Stimulated activated CD4-positive, alpha-beta T cell treated with anti-CD3 and anti-CD28 coated beads, Interleukin-12 subunit alpha, Interleukin-12 subunit beta, amount 100 ng/mL, for 4 hours (primary cell): ENCODE data around the gene ARHGAP10.
"Not testable (repeated sequence)": the region's sequence is repeated elsewhere in the genome, so short reads cannot be mapped to it uniquely, and the experiment has no call there.

ENCODE experiments used
- DNase-seq: peaks from one replicate; pipeline ENCODE4 v3.0.0-alpha.2; 2020

Gene ARHGAP10

GRCh38 chr4:148074462-148074861, 342.6 kb downstream of the ARHGAP10 start:
- no peak for DNase-seq

GRCh38 chr4:148075438-148075837, 343.6 kb downstream of the ARHGAP10 start:
- DNase-seq = no peak

DNA sequence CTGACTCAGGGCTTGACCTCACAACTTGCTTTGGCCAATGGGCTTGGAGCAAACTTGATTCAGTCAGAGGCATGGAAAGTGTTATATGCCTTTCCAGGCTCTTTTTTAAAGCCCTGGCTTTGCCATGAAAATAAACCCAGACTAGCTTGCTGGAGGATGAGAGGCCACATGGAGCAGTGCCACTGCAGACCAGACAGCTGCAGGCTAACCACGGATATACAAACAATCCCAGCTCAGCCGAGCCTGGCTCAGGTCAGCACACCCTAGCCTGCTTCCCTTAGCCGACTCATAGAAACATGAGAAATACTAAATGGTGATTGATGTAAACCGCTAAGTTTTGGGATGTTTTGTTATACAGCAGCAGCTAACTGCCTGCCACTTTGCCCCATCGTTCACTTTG, 345.1 kb downstream of the ARHGAP10 start:
- no peak for DNase-seq

DNA sequence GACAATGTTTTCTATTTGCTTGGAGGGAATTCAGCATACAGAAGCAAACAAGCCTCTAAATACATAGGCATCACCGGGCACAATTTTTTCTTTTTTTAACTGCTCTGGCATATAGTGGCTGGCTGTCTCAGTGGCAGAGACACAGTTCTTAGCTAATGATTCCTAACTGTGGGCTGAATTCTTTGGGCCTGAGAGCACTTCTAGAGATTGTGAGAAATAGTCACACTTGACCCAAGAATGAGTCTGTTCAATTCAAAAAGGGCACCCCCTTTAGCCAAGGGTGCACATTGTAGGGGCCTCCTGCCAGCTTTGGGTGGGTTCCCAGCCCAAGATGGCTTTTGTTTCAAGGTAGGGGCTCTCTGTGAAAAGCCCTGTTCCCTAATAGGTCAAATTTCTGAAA, 345.7 kb downstream of the ARHGAP10 start:
- no peak for DNase-seq

DNA sequence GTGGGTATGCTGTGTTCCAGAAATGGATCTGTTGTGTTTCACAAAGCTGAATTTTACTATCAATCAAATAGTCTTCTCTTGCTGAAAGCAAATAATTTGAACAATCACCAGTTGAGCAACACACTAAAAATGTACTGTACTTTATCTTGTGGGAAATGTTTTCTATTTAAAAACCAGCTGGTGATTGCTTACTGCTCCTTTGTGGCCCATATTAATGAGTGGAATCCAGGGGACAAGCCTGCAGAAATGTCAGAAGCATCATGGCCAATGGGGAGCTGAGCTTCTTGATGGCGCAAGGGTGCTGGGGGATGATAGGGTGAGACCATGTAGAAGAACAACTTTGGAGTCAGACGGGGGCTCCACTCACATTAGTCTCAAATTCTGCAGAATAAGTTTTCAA, 346.2 kb downstream of the ARHGAP10 start:
- DNase-seq = no peak

GRCh38 chr4:148079961-148080360, 348.1 kb downstream of the ARHGAP10 start:
- DNase-seq = no peak

GRCh38 chr4:148081267-148081666, 349.4 kb downstream of the ARHGAP10 start:
- no peak for DNase-seq

DNA sequence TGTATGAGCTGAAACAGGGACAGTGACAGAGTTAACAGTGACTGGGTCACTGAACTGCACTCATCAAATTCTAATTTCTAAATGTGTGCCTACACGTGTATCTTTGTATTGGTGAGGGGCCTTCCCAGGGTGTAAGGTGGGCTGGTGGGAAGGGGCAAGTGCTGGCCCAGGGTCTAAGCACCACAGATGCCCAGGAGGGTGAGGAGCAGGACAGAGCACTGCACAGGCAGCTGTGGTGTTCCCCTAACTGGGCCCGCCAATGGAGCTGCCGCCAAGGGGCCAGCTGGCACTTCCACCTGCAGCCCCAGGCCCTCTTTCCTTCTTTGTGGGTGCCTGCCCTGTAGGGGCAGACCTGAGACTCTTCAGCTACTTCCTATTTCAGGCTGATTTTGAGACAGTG, 349.9 kb downstream of the ARHGAP10 start:
- no peak for DNase-seq

- DNase-seq = not testable (repeated sequence)
Observed at GRCh38 chr4:148083073-148083472, 351.2 kb downstream of the ARHGAP10 start.

DNA sequence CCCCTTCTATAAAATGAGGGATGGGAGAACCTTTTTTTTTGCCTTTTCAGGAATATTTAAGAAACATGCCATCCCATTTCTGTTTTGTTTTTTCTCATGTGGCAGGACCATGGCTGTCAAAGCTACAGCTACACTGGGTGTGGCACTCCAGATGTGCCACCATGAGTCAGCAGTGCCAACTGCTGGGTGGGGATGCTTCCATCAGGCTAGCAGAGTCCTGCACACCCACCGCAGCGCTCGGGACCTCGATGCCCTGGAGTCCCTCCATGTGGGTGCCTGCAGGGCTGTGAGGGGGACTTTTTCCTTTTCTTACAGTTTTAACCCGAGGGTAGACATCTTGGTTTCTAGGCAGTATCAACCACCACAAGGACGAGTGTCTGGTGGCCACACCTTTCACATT, 357.7 kb downstream of the ARHGAP10 start:
- DNase-seq = no peak

DNA sequence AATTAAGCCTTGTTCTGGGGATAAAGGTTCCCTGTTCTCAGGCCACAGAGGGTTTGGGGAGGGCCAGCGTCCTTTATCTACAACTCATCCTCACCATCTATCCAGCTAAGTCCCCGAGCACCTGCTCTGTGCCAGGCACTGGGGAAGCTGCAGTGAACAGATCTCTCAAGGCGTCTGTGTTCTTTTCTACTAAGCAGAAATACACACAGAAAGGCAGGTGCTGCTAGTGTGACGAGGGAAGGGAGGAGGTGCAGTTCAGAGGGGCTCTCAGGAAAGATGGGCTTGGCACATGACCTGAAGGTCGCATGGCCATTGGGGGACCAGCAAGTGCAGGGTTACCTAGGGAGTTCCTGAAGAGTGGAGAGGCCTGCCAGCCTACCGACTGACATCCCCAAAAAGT, 358.1 kb downstream of the ARHGAP10 start:
- no peak for DNase-seq

GRCh38 chr4:148090503-148091476, 358.9 kb downstream of the ARHGAP10 start:
- DNase-seq = no peak

- DNase-seq = no peak
Observed at GRCh38 chr4:148091896-148092295, 360.0 kb downstream of the ARHGAP10 start.

GRCh38 chr4:148092316-148093014, 360.6 kb downstream of the ARHGAP10 start:
- no peak for DNase-seq

DNA sequence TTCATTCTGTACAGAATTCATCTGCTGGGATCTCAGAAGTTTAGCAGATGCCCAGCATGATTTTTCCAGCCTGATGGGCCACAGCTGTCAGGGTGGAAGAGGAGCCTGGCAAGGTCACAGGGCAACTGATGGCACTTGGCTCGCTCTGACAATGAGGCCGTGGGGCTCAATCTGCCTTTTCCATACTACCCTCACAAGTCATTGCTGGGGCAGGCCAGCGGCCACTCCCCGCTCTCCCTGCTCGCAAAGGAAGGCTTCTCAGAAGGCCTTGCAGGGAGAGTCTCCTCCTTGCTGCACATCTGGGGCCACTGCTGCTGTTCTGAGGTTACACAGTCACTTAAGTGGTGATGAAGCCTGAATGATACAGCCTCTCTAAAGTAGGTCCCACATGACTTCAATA, 361.2 kb downstream of the ARHGAP10 start:
- DNase-seq = no peak

DNA sequence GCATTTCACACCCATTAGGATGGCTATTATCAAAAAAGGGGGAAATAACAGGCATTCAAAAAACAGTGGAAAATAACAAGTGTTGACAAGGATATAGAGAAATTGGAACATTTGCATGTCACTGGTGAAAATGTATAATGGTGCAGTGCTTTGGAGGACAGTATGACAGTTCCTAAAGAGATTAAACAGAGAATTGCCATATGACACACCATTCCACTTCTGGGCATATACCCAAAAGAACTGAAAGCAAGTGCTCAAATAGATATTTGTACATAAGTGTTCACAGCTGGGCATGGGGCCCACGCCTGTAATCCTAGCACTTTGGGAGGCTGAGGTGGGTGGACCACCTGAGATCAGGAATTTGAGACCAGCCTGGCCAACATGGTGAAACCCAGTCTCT, 362.3 kb downstream of the ARHGAP10 start:
- DNase-seq = no peak

DNA sequence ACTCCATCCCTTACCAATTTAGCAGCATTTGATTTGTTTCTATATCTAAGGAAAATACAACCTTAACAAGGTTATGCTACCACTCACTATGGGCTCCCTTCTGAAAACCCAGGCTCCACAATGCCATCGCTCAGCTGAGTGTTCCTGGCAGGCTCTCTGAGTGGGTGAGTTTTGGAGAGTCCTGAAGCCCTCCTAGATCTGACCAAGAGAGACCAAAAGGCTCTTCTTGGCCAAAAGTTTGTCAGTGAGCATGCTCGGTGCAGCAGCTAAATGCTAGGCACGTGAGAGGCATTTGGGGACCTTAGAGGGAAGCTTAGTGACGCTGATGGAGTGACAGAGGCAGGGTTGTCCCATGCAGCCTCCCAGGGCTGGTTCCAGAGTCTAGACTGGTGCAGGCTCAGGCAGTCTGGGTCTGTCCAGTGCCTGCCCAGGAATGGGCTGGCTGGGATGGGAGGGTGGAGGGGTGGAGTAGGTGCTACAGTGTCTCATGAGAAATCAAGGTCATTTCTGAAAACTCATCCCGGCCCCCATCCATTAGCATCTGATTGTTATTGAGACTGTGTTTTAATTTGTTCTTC, 363.5 kb downstream of the ARHGAP10 start:
- no peak for DNase-seq

- no peak for DNase-seq
Observed at GRCh38 chr4:148097801-148098200, 365.9 kb downstream of the ARHGAP10 start.

DNA sequence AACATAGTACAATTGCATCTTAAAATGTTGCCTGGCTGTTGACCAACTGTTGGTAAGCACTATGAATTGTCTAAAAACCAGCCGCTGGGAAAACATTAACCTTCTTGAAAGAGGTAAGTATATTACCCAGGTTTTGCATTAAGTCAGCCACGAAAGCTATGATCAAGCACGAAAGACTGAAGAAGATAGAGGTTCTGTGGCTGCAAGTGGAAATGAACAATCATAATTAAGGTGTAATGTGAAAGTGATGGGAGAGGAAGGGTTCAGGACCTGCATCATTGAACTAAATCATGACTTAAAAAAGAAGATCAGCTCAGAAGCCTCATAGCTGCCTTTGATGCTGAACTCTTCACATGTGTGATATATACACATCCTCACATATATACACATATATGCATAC, 369.3 kb downstream of the ARHGAP10 start:
- no peak for DNase-seq

DNA sequence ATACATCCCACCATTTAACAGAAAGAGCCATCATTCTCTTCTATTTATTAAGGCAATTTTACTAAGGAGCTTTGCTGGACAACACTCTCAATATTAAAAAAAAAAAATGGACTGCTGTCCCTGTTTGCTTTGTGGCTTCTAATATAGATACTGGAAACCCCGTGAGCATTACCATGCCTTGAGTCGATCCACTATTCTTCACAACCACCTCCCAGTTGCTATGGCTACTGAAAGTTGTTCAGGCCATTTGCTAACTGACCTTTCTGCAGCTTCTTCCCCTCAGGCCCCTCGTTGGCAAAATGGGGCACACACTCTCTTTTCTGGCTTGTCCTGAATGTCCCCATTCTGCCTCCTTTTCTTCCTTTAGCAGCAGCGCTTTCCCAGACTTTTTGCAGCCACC, 369.9 kb downstream of the ARHGAP10 start:
- no peak for DNase-seq

GRCh38 chr4:148103597-148104355, 371.9 kb downstream of the ARHGAP10 start:
- no peak for DNase-seq

DNA sequence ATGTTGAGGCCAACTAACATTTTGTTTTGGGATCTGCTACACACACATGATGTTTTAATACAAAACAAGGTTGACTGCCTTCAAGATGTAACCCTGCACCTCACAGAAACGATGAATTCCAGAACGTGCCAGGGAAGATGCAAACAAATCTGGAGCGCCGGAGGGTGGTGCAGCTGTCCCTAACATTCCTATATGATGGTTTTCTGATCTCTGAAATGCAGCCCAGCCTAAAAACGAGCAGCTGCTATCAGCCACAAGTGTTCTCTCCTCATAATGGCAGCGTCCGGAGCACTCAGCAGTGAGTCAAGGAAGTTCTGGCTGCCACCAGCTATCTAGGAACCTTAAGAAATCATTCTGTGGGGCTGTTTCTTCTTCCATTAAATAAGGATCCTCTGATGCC, 376.9 kb downstream of the ARHGAP10 start:
- no peak for DNase-seq

GRCh38 chr4:148109216-148109615, 377.3 kb downstream of the ARHGAP10 start:
- DNase-seq = no peak
